Panc1 (cell line): ENCODE measurements around the gene GPR65.

Source experiments
- POLR2AphosphoS5 ChIP-seq: IDR thresholded peaks from 2 replicates; pipeline ENCODE4 v1.6.1; 2012; ENCODE audit warnings: mild to moderate bottlenecking, low read depth, low read length, moderate library complexity
- SIN3A ChIP-seq: IDR thresholded peaks from 2 replicates; pipeline ENCODE4 v1.6.1; 2012; ENCODE audit warnings: low read depth, mild to moderate bottlenecking, low read length, moderate library complexity, borderline replicate concordance; ENCODE audit not compliant: insufficient read depth
- TCF7L2 ChIP-seq: IDR thresholded peaks from 2 replicates; pipeline ENCODE4 v1.6.1; 2011; ENCODE audit warnings: mild to moderate bottlenecking, low read depth, low read length, inconsistent platforms
- TF ChIP-seq, protein P1 (sequence below): fragments of 450-650 bp; IDR thresholded peaks from 2 replicates; pipeline ENCODE4 v1.5.1; 2017; ENCODE audit warnings: mild to moderate bottlenecking
- TF ChIP-seq, protein P2 (sequence below), 2 experiments: IDR thresholded peaks; 2 replicates each; pipeline ENCODE4 v1.6.1; 2011 to 2012; ENCODE audit warnings: low read depth in 2 of 2, control low read depth in 1 of 2, low read length in 1 of 2, mild to moderate bottlenecking in 1 of 2, moderate library complexity in 1 of 2; ENCODE audit not compliant: insufficient read depth in 1 of 2

DNA sequence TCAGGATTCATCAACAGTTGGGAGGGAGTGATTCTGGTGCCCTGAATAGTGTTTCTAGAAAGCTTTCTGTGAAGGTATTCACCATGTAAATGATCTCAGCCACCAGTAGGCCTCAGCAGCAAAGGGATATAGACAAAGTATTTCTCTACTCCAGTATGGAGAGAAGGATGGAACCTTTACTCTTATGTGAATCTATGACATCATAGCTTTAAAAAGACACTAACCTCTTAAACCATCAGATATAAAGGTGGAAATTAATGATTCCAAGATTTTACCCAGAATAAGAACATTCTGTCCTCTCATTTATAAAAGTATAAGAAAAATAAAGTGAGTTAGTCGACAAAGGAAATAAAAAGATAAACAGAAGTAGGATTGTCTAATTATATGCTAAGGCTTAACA lies 4.6 kb downstream of the GPR65 start:
- TF ChIP-seq, protein P1, sequence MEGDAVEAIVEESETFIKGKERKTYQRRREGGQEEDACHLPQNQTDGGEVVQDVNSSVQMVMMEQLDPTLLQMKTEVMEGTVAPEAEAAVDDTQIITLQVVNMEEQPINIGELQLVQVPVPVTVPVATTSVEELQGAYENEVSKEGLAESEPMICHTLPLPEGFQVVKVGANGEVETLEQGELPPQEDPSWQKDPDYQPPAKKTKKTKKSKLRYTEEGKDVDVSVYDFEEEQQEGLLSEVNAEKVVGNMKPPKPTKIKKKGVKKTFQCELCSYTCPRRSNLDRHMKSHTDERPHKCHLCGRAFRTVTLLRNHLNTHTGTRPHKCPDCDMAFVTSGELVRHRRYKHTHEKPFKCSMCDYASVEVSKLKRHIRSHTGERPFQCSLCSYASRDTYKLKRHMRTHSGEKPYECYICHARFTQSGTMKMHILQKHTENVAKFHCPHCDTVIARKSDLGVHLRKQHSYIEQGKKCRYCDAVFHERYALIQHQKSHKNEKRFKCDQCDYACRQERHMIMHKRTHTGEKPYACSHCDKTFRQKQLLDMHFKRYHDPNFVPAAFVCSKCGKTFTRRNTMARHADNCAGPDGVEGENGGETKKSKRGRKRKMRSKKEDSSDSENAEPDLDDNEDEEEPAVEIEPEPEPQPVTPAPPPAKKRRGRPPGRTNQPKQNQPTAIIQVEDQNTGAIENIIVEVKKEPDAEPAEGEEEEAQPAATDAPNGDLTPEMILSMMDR, result no peak
- TF ChIP-seq TCF7L2 (no peak), POLR2AphosphoS5 (no peak), SIN3A (no peak)
- TF ChIP-seq, protein P2, sequence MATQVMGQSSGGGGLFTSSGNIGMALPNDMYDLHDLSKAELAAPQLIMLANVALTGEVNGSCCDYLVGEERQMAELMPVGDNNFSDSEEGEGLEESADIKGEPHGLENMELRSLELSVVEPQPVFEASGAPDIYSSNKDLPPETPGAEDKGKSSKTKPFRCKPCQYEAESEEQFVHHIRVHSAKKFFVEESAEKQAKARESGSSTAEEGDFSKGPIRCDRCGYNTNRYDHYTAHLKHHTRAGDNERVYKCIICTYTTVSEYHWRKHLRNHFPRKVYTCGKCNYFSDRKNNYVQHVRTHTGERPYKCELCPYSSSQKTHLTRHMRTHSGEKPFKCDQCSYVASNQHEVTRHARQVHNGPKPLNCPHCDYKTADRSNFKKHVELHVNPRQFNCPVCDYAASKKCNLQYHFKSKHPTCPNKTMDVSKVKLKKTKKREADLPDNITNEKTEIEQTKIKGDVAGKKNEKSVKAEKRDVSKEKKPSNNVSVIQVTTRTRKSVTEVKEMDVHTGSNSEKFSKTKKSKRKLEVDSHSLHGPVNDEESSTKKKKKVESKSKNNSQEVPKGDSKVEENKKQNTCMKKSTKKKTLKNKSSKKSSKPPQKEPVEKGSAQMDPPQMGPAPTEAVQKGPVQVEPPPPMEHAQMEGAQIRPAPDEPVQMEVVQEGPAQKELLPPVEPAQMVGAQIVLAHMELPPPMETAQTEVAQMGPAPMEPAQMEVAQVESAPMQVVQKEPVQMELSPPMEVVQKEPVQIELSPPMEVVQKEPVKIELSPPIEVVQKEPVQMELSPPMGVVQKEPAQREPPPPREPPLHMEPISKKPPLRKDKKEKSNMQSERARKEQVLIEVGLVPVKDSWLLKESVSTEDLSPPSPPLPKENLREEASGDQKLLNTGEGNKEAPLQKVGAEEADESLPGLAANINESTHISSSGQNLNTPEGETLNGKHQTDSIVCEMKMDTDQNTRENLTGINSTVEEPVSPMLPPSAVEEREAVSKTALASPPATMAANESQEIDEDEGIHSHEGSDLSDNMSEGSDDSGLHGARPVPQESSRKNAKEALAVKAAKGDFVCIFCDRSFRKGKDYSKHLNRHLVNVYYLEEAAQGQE (IDR thresholded peaks at IDR 0.05; ENCODE audit: insufficient read depth in 1 of 2, low read depth in 2 of 2, low read length in 1 of 2), result no peak
